ENCODE data around the gene POLE2.

DNA sequence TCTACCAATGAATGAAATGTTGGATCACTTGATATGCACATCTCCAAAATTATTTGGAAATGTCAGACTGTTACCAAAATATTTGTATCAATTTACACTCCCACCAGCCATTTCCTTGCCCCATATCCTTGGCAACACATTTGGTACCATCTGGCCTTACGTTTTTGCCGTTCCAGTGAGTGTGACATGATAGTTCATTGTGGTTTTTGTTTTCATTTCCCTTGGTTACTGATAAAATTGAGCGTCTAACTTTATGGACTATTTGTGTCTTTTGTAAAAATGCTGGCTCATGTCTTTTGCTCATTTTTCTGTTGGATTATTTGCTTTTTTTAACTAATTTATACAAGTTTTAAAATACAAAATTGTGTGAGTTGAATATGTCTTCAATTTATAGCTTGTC lies 16.0 kb upstream of the POLE2 start:
- TF ChIP-seq TAF1 (IDR thresholded peaks at IDR 0.05; ENCODE audit: low read depth) (no peak), YY1 (IDR thresholded peaks at IDR 0.05; ENCODE audit: low read depth) (no peak), MAX (IDR thresholded peaks at IDR 0.05) (no peak), RAD21 (IDR thresholded peaks at IDR 0.05; ENCODE audit: low read depth) (no peak), CEBPB (IDR thresholded peaks at IDR 0.05) (no peak), EP300 (IDR thresholded peaks at IDR 0.05; ENCODE audit: borderline replicate concordance) (no peak), NFIC (IDR thresholded peaks at IDR 0.05) (no peak), REST (IDR thresholded peaks at IDR 0.05; ENCODE audit: low read depth) (no peak), CREB1 (IDR thresholded peaks at IDR 0.05; ENCODE audit: low read depth) (no peak), ZBTB7A (IDR thresholded peaks at IDR 0.05; ENCODE audit: low read depth) (no peak)
